Keratinocyte (primary cell): ENCODE measurements around the gene BPIFA3.

Experiments used
- EZH2 ChIP-seq: IDR thresholded peaks from one replicate; pipeline ENCODE4 v1.6.1; 2012; ENCODE audit warnings: inconsistent platforms, mild to moderate bottlenecking, low read length, moderate library complexity
- TF ChIP-seq, protein P1 (sequence below), 3 experiments: IDR thresholded peaks in 1 of 3; conservative IDR thresholded peaks in 1 of 3; optimal IDR thresholded peaks in 1 of 3; 2 replicates in 2 of 3; 3 replicates in 1 of 3; pipeline versions ENCODE3 to v1.5.1; 2011; ENCODE audit warnings: low read length in 3 of 3, mild to moderate bottlenecking in 3 of 3, moderate library complexity in 2 of 3, control low read depth in 1 of 3, inconsistent platforms in 1 of 3; ENCODE audit not compliant: insufficient read depth in 2 of 3; ENCODE audit errors: extremely low read depth in 1 of 3

DNA sequence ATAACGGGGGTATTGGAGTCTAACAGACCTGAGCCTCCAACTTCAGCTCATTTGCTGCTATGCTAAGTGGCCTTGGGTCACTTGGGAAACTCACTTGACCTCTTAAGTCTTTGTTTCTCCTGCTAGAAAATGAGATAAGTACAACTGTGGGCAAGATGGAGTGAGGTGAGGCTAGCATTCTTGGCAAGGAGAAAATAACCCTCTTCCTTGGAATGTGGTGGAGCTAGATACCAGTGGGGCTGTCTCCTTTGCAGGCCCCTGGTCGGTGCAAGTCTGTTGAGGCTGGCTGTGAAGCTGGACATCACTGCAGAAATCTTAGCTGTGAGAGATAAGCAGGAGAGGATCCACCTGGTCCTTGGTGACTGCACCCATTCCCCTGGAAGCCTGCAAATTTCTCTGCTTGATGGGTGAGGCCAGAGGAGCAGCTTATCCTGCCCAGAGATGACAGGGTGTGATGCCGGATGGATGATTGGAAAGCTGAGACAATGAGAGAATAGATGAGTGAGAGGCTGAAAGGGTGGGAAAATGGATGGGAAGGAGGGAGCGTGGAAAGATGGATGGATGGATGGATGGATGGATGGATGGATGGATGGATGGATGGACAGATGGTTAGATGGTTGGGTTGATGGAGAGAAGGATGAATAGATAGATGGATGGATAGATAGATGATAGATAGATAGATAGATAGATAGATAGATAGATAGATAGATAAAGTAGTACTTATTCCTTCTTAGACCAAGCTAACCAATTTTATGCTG is 23.0 kb downstream of the BPIFA3 start:
- TF ChIP-seq EZH2, result no peak
- TF ChIP-seq, protein P1, sequence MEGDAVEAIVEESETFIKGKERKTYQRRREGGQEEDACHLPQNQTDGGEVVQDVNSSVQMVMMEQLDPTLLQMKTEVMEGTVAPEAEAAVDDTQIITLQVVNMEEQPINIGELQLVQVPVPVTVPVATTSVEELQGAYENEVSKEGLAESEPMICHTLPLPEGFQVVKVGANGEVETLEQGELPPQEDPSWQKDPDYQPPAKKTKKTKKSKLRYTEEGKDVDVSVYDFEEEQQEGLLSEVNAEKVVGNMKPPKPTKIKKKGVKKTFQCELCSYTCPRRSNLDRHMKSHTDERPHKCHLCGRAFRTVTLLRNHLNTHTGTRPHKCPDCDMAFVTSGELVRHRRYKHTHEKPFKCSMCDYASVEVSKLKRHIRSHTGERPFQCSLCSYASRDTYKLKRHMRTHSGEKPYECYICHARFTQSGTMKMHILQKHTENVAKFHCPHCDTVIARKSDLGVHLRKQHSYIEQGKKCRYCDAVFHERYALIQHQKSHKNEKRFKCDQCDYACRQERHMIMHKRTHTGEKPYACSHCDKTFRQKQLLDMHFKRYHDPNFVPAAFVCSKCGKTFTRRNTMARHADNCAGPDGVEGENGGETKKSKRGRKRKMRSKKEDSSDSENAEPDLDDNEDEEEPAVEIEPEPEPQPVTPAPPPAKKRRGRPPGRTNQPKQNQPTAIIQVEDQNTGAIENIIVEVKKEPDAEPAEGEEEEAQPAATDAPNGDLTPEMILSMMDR (optimal IDR thresholded peaks at IDR 0.05 in 1 of 3, IDR thresholded peaks at IDR 0.05 in 1 of 3, conservative IDR thresholded peaks at IDR 0.05 in 1 of 3; ENCODE audit: extremely low read depth in 1 of 3, insufficient read depth in 2 of 3, low read length in 3 of 3), result no peak
